HG02870 (cell line): ENCODE measurements around the gene PLA2G5.
"Not testable (repeated sequence)": the region's sequence is repeated elsewhere in the genome, so short reads cannot be mapped to it uniquely, and the experiment has no call there.

Experiments
- ATAC-seq: cut with Tn5 transposase; IDR thresholded peaks from one replicate; pipeline ENCODE4 v1.9.1; 2021; ENCODE audit warnings: mild to moderate bottlenecking, moderate library complexity; ENCODE audit not compliant: unreplicated experiment

Gene PLA2G5

DNA sequence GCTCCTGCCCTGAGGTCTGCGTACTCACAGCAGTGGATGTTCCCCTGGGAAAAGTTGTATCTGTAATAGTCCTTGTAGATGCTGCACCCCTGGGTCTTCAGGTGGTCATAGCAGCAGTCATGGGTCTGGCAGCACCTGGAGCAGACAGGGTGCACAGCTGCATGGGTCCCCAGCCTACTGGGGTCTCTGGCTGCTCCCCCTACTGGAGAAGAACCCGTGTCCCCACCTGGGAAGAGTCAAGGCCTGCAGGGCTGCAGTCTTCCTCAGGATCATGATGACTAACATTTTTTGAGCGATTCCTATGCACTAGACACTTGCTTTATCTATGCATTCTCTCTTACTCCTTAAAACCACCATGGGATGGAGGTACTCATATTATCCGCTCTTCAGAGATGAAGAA lies 45.5 kb downstream of the PLA2G5 start:
- no peak for ATAC-seq

DNA sequence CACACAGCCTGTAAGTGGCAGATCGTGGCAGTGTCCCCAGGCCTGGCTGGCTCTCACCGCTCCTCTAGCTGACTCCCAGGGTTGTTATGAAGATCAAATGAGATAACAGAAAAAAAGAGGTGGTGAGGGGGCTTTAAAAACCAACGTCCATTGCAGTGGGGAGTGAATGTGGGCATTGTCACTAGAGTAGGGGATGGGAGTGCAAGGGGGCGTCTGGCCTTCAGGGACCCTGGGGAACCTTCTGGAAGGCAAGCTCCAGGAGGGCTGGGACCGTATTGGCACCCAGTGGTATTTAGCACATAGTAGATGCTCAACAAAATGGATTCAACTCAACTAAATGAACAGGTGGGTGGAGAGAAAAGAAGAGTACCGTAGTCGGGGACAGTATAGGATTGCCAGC lies 45.9 kb downstream of the PLA2G5 start:
- ATAC-seq: no peak

DNA sequence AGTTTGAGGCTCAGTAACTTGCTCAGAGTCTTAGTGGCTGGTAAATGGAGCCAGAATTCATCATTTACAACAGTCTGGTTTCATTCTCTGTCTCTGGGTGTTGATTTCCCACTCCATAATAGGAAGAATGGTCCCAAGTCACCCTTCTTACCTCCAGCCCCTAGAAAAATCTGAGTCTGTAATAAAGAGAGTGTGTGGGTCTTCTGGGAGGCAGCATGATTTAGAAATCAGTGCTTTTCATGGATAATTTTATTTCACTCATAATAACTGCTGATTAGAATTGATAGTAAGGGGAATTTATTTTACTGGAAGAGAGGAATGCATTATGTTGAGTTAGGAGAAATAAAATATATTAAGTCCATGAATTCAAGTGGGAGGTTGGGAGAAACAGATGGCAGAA lies 47.2 kb downstream of the PLA2G5 start:
- ATAC-seq: no peak

DNA sequence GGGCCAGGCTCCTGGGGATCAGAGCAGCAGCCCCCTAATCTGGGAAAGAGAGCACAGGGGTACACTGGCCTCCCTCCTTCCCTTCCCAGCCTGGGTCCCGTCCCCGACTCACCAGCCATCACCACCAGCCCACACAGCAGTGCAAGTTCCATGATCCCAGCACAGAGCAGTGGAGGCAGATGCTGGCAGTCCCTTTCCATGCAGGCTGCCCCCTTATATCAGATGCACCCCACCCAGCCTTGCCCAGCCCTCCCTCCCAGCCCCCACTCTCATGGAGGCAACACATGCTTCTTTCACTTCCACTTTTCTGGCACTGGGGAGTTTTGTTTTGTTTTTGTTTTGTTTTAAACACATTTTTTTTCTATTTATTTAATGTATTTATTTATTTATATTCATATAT lies 49.4 kb downstream of the PLA2G5 start, which contains the start of gene PLA2G2D:
PLA2G2D (minus strand) TSS at position 190 of the 400 bp plus-strand sequence; CDS start at position 152, 38 bp downstream.
- ATAC-seq: no peak

DNA sequence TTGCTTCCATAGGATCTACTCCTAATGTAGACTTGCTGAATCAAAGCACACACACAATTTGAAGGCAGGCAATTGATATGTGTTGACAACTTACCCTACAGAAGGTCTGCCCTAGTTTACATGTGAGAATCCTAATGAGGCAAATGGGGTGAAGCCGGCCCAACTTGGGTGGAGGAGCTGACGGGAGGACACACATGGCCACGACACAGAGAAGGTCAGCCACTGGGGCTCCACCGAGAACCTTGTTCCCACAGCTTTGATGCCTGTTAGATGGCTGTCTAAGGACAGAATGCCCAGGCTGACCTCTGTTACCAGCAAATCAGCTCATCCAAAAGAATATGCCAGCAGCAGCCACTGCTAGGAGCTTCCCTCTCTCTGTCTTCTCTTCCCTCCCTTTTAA lies 50.8 kb downstream of the PLA2G5 start:
- no peak for ATAC-seq

DNA sequence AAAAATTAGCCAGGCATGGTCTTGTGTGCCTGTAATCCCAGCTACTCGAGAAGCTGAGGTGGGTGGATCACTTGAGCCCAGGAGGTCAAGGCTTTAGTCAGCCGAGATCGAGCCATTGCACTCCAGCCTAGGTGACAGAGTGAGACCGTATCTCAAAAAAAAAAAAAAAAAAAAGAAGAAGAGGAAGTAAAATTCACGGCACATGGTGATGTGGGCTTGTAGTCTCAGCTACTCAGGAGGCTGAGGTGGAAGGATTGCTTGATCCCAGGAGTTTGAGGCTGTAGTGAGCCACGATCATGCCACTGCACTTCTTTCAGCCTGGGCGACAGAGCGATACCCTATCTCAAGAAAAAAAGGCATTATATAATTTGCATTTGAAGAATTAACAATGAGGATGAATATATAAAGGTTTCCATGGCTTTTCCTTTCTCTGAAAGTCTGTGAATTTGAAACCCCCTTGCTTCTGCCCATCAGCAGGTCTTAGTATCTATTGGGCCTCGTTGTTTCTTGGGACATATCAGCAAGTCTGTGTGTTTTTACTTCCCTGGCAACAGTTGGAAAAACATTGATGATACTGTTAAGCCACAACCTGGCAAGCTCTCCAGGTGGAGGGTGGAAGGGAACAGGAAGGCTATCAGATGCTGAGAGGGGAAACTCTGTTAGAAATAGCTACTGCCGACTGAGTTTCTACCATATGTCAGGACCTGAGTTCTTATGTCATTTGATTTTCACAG lies 53.9 kb downstream of the PLA2G5 start:
- no peak for ATAC-seq

DNA sequence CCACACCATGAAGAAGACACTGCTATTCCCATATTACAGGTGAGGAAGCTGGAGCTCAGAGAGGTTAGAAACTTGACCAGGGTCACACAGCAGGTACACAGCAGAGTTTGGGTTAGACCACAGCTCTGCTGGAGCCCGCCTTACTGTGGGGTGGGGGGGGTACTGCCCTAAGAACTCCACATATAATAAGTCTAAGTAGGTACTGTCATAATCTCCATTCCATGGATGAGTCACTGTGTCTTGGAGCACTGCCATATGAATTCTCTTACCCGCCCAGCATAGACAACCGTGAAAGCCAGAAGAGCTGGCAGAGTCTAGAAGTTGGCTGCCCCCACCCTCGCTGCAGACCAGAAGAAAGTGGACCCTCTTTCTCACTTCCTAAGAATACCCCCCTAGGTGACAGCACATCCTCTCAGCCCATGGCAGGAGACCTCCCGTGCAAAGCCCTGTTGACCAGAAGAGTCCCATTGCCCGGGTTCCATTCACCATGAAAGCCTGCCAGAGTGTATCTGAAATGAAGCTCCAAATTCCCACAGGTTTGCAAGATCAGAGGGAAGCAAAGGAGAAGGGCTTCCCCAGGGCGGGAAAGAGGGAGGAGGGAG lies 54.6 kb downstream of the PLA2G5 start:
- no peak for ATAC-seq

DNA sequence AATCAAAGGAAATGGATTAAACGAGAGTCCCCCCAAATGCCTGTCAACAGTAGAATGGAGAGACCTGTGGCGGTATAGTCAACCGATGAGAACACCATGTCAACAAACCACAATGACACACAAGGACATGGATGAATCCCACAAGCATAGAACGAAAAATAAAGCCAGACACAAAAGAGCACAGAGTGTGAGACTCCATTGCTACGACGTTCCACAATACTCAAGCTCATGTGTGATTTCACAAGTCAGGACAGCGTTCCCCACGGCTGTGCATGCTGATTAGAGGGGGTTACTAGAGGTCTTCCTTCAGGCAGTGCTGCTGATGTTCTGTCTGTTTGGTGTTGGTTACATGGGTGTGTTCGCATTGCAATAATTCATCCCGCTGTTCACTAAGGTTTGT lies 55.1 kb downstream of the PLA2G5 start:
- ATAC-seq: no peak

DNA sequence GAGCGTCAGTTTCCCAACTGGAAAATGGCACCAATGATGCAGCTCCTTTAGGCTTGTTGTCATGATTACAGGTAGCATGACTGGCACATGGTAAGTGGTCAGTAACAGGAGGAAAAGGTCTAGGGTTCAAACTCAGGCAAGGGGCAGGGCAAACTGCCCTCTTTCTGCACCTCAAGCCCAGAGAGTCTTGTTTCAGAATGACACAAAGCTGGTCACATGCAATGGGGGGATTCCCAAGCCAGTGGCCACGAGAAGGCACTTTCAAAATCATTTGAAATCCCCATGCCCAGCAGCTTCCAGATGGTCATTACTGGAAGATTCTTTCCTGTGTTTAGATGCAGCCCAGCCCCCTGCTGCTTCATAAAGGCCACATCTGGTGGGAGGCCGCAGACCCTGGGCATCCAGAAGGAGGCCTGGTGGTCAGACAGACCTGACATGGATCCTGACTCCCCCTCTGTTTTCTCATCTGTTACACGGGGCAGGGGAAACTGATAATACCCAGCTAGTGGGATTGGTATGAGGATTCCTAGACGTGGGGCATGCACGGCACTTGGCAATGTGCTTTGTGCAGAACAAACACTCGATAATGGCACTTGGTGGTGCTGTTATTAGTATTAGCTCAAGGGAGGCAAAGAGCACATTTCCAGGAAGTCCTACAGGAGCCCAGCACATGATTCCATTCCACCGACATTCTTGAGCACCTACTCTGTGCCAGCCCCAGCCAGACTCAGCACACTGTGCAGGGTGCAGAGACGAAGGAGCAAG lies 56.2 kb downstream of the PLA2G5 start:
- peak; percentile 45 for ATAC-seq

DNA sequence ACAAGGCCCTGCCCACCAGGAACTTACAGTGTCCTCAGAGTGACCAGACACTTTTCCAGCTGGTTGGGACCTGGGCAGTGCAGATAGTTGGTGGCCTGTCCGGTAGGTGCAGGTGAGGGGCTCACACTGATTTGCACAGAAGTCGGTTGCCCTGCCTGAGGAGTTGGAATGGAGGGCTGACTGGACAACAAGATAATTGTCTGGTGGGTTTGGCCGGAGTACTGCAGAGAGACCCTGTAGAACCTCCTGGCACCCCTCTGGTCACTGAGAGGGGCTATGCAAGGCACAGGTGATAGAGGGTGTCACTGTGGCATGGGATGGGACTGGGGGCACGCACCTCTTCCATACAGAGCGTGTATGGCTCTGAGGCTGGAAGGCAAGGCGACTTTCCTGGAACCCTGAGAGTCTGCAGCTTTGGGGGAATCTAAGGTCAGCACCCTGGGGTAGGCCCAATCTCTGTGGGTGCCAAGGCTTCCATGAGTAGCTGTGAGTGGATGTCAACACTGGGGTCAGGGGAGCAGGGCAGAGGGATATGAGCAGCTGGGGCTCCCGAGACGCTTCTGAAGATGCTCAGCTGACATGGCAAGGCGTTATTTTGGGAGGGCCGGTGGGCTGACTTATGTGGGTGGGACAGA lies 56.9 kb downstream of the PLA2G5 start:
- no peak for ATAC-seq

DNA sequence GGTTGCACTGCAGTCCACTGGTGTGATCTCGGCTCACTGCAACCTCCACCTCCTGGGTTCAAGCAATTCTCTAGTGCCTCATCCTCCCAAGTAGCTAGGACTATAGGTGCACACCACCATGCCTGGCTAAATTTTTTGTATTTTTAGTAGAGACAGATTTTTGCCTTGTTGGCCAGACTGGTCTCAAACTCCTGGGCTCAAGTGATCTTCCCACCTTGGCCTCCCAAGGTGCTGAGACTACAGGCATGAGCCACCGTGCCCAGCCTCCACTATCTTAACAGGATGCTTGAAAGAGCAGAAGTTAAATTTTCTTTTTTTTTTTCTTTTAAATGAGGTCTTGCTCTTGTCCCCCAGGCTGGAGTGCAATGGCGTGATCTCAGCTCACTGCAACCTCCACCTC lies 60.5 kb downstream of the PLA2G5 start:
- not testable (repeated sequence) for ATAC-seq

DNA sequence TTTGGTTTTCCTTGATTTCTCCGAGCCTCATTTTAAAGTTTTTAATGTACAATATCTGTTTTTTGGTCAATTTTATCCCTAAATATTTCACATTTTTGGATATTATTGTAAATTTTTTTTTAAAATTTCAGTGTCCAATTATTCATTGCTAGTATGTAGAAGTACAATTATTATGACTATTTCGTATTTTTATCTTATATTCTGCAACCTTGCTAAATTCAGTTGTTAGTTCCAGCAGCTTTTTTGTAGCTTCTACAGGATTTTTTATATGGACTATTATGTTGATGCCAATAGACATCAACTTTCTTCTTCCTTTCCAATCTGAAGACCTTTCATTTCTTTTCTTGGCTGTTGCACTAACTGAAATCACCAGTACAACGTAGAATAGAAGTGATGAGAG lies 65.0 kb downstream of the PLA2G5 start:
- no peak for ATAC-seq

DNA sequence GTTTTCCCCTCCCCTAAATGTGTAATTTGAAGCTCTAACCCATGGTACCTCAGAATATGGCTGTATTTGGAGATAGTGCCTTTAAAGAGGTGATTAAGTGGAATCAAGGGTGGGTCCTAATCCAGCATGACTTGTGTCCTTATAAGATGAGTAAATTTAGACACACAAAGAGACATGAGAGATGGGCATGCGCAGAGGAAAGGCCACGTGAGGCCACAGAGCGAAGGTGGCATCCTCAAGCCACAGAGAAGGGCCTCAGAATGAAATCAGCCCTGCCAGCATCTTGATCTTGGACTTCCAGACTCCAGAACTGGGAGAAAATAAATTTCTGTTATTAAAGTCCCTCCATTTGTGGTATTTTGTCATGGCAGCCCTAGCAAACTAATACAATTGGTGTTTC lies 66.3 kb downstream of the PLA2G5 start:
- ATAC-seq: no peak

DNA sequence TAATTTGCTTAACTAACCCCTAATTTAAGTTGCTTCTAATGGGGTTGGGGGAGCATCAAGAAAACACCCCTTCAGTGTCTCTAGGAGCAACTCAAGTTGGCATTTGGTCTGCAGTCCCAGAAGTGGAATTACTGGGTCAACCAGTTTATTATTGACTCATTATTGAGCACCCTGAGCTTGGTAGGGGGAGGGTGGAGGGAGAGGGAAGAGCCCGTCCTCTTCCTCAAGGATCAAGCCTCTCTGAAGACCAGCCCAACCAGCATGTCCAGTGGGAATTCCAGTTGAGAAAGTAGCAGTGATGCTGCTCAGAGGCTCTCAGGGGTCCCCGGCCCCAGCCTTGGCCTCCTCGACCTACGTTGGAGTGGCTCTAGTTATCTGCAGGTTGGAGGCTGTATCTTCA lies 67.1 kb downstream of the PLA2G5 start:
- no peak for ATAC-seq

DNA sequence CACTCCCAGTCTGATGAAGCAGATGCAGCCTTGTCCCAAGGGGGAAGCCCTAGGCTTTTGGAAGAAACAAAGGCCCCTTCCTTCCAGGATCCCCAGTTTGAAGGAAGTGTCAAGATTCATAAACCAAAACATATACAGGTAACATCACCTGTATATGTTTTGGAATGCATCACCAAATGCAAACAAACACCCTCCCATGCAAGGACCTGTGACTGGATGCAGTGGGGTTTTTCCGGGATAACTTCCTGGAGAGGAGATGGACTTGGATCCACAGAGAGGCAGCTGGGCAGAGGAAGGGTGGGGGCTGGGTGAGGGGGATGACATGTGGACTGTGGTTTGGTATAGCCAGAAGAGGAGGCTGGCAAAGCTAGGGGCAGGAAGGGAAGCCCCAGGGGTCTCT lies 67.6 kb downstream of the PLA2G5 start:
- ATAC-seq: no peak

DNA sequence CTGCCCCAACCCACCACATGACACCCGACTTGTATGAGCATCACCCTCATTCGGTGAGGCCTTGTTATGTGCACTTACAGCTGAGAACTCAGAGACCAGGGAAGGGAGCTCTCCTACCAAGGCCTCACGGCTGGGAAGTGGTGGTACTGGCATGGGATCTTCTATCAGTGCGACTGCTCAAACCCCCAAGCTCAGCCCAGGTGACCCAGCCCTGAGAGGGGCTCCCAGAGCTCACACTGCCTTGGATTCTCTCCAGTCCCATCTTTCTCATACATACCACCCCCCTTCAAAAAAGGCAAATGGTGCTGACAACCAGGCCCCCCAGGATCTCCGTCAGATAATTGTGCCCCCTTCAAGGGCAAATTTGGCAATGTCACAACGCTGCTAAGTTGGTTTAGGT lies 68.4 kb downstream of the PLA2G5 start:
- ATAC-seq: no peak

DNA sequence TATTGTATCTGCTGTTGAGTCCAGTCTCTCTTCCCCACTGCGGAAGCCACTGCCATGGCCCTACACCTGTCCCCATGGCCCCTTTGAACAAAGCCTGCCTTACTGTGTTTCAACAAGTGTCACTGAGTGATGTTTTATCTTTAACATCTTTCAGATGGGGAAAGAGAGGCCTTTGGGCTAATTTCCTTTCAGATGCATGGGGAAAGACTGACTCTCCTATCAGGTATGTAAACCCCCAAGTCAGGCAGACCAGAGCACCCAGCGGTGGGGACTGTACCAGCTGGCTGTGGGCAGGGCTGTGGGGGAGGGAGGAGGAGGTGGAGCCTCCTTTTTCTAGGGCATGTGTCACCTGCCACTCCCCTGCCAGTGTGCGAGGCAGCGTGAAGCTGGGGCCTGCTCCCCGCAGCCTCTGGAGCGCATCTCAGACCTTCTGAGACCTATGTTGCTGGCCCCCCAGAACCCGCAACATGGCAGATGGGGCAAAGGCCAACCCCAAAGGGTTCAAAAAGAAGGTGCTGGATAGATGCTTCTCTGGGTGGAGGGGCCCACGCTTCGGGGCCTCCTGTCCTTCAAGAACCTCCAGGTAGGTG lies 69.1 kb downstream of the PLA2G5 start, which contains the start of gene PLA2G2F:
PLA2G2F (plus strand) TSS at position 363 of the 590 bp plus-strand sequence; CDS start at position 468, 105 bp downstream.
- ATAC-seq: no peak

DNA sequence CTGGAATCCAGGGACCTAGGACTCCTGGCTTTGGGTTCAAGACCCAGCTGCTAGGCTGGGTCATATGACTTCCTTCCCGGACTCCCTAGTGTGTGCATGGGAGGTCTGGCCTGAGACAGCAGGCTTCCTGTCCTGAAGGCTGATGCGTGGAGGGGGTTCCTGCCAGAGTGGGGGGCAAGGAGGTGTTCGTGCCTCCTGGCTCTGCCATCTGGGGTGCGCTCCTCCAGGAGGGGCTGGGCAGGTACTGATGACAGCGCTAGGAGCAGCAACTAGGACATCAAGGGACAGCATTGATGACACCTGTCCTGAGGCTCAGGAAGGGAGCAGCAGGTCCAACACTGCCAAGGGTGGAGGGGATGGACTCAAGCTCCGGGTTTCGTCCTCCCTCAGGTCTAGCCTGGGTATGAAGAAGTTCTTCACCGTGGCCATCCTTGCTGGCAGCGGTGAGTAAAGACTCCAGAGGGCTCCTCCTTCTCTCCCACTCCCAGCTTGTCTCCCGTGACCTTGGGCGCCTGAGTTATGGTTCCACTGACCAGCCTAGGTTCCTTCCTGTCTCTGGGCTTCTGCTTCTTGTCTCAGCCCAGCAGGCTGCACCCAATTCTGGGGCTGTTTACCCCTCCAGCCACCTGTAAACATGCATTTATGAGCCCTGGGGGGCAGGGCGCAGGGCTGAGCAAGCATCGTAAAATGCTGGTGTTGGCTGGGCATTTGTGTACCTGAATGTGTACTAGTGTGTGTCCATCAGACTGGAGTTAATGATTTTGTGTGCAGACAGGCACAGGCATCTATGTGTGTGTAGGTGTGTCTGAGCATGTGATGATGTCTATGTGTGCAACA lies 70.0 kb downstream of the PLA2G5 start:
- no peak for ATAC-seq

DNA sequence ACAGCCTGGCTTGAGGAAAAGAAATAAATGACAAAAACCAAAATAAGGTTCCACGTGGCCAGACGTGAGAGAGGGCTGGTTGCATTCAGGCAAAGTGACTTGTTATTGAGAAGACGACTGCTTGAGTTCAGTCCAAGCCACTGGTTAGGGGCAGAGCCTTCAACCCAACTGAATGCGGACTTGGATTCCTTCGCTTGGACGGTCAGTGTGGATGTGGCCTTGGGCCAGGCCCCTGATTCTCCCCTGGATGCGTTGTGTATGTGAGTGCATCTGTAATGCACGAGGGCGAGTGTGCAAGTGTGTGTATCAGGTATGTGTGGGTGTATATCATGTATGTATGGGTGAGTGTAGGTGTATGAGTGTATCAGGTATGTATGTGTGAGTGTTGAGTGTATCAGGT lies 71.0 kb downstream of the PLA2G5 start:
- ATAC-seq: no peak

DNA sequence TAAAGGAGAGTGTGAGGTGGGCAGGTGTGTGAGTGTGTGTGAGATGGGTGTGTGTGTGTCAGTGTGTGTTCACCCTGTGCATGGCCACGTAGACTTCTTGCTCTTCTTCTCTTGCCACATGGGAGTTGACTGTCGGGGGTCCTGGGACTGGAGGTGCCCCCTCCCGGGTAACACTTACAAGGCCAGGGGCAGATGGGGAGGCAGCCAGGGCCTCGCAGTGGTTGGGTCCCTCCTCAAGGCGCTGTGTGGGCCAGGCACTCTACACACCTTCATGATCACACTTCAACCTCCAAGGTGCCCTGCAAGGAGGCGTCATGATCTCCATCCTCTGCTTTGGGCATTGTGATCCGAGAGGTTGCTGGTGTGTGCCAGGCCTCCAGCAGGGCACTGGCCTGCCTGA lies 71.5 kb downstream of the PLA2G5 start:
- ATAC-seq: no peak
